Kidney epithelial cell (primary cell): Measurements from ENCODE around the gene PTOV1. TPM values are rescaled to one million over a fixed set of nuclear protein-coding genes. Genes with fewer than 3 reads are reported as not detected.

ENCODE experiments used
- DNase-seq: peaks from one replicate; pipeline ENCODE4 v3.0.0-alpha.2; 2010; ENCODE audit warnings: low read depth
- H3K27me3 ChIP-seq: 2 replicates; pipeline ENCODE4 v1.6.0; 2011; ENCODE audit warnings: low read length; ENCODE audit not compliant: control insufficient read depth, insufficient read depth
- H3K36me3 ChIP-seq: 2 replicates; pipeline ENCODE4 v1.5.1; 2011; ENCODE audit warnings: low read length; ENCODE audit not compliant: control insufficient read depth, insufficient read depth
- H3K4me3 ChIP-seq: 2 replicates; pipeline ENCODE4 v1.5.1; 2011; ENCODE audit warnings: low read depth, mild to moderate bottlenecking, control low read depth, low read length
- CTCF ChIP-seq: IDR thresholded peaks from 2 replicates; pipeline ENCODE4 v1.5.1; 2011; ENCODE audit warnings: mild to moderate bottlenecking, moderate library complexity, low read length, control low read depth, inconsistent platforms; ENCODE audit not compliant: insufficient read depth, poor library complexity, severe bottlenecking
- total RNA-seq: library from RNA; depleted of rRNA; stranded (reverse); fragments of >200 nt; gene quantifications from 2 replicates; pipeline ENCODE4 v1.2.3, GENCODE V29; 2015

The PTOV1 gene
- total RNA-seq, 1 donor from 2014 or later, result 47.9 TPM

GRCh38 chr19:49854378-49855263 lies 3.7 kb downstream of the PTOV1 start:
- H3K36me3 ChIP-seq, result peaks cover 7% of the 10 kb centered on the region
- DNase-seq, result no peak
- no peak for TF ChIP-seq CTCF
- no peaks in the 10 kb centered on the region for H3K27me3 ChIP-seq
- H3K4me3 ChIP-seq, result no peak overlapping the region

- no peak for TF ChIP-seq CTCF
- H3K36me3 ChIP-seq, result peaks cover 11% of the 10 kb centered on the region
- H3K27me3 ChIP-seq, result no peaks in the 10 kb centered on the region
- no peak for DNase-seq
- no peak overlapping the region for H3K4me3 ChIP-seq
These were observed 4.3 kb downstream of the PTOV1 start for GRCh38 chr19:49855277-49855675.

- DNase-seq, result no peak
- H3K36me3 ChIP-seq, result peaks cover 13% of the 10 kb centered on the region
- no peak for TF ChIP-seq CTCF
- no peaks in the 10 kb centered on the region for H3K27me3 ChIP-seq
- no peak overlapping the region for H3K4me3 ChIP-seq
These were observed 5.0 kb downstream of the PTOV1 start for GRCh38 chr19:49855676-49856573.

- peaks cover 14% of the 10 kb centered on the region for H3K36me3 ChIP-seq
- no peak for DNase-seq
- no peak overlapping the region for H3K4me3 ChIP-seq
- no peaks in the 10 kb centered on the region for H3K27me3 ChIP-seq
- no peak for TF ChIP-seq CTCF
These were observed 5.6 kb downstream of the PTOV1 start for GRCh38 chr19:49856574-49857021.

GRCh38 chr19:49857061-49857837 lies 6.3 kb downstream of the PTOV1 start:
- Histone ChIP-seq H3K4me3 (no peak overlapping the region), H3K36me3 (peaks cover 14% of the 10 kb centered on the region), H3K27me3 (no peaks in the 10 kb centered on the region)
- TF ChIP-seq CTCF, result no peak
- DNase-seq, result no peak
